NT2/D1 (cell line): ENCODE results near the gene SPRY4.

Experiments used
- SUZ12 ChIP-seq: IDR thresholded peaks from 2 replicates; pipeline ENCODE4 v1.6.1; 2011; ENCODE audit not compliant: insufficient read length, insufficient read depth; ENCODE audit errors: extremely low read depth
- YY1 ChIP-seq: IDR thresholded peaks from 2 replicates; pipeline ENCODE4 v1.6.1; 2011; ENCODE audit not compliant: insufficient read length, insufficient read depth
- ZNF274 ChIP-seq: IDR thresholded peaks from 2 replicates; pipeline ENCODE4 v1.6.1; 2011; ENCODE audit warnings: mild to moderate bottlenecking, low read depth, low read length

DNA sequence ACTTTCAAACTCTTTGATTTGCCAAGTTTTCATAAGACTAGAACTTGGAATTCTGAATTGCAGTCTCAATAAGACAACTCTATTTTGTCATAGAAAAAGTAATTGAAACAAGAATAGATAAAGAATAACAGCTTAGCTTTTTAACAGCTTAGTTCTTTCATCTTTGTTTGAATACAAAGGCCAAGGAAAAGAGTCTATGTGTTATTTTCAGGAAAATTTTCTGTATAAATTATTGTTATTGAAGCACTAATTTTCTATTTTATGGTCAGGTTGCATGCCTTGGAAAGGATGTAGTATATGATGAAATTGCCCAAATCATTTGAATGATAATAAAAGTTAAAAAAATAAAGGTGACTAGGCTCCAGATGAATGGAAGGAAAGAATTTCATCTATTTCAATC is 25.2 kb upstream of the SPRY4 start:
- TF ChIP-seq ZNF274 (no peak), YY1 (no peak), SUZ12 (no peak)
